SK-N-DZ (cell line): Measurements from ENCODE around the gene PKD2L1. TPM values are rescaled to one million over a fixed set of nuclear protein-coding genes. Genes with fewer than 3 reads are reported as not detected.
A peak's percentile ranks its signal among the peaks of the same experiment; 100 is the strongest.
"Not testable (repeated sequence)": the region's sequence is repeated elsewhere in the genome, so short reads cannot be mapped to it uniquely, and the experiment has no call there.

Source experiments
- DNase-seq: peaks from one replicate; pipeline ENCODE4 v3.0.0-alpha.2; 2015; ENCODE audit warnings: low spot score
- polyA plus RNA-seq, 2 experiments: library from polyadenylated mRNA; depleted of rRNA; stranded (reverse); fragments of >200 nt; gene quantifications; 2 replicates each; pipeline ENCODE4 v1.2.3, GENCODE V29; 2014

The PKD2L1 gene
- polyA plus RNA-seq (2014; cell fraction: cytosol; rRNA removed), result not detected in 2 replicates
- polyA plus RNA-seq (2014; cell fraction: nucleus; rRNA removed), result 0.13 and 0.66 TPM in 2 replicates

GRCh38 chr10:100330079-100330478 is at the start of gene PKD2L1:
Gene PKD2L1, minus strand, starts transcription at chr10:100330228. Its CDS starts 125 bp downstream, at chr10:100330103.
- DNase-seq, result peak; percentile 26

- no peak for DNase-seq
Observed at GRCh38 chr10:100377830-100378229, 47.8 kb upstream of the PKD2L1 start.

- DNase-seq, result not testable (repeated sequence)
Observed at GRCh38 chr10:100376656-100377055, 46.6 kb upstream of the PKD2L1 start.

- DNase-seq, result not testable (repeated sequence)
Observed at GRCh38 chr10:100374677-100375353, 44.8 kb upstream of the PKD2L1 start.

DNA sequence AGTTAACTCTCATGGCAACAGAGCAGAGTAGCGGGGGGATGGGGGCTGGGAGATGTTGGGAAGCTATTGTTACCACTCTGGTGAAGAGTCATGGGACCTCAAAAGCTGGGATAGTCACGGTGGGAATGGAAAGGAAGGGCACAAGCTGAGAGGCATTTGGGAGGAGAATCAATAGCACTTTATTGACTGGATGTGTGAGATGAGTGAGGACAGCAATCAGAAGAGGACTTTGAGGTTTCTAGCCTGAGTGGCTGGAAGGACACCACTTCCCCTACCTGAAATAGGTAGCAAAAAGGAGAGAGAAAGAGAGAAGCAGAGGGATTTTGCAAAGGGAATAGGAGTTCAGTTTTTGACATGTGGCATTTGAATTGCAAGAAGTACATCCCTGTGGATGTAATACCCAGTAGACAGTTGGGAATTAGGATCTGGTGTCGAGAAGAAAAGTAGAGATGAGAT is 44.2 kb upstream of the PKD2L1 start:
- DNase-seq, result no peak

GRCh38 chr10:100373298-100374199 is 43.5 kb upstream of the PKD2L1 start:
- DNase-seq, result peak; percentile 99

- DNase-seq, result no peak
Observed at GRCh38 chr10:100372415-100373297, 42.6 kb upstream of the PKD2L1 start.

DNA sequence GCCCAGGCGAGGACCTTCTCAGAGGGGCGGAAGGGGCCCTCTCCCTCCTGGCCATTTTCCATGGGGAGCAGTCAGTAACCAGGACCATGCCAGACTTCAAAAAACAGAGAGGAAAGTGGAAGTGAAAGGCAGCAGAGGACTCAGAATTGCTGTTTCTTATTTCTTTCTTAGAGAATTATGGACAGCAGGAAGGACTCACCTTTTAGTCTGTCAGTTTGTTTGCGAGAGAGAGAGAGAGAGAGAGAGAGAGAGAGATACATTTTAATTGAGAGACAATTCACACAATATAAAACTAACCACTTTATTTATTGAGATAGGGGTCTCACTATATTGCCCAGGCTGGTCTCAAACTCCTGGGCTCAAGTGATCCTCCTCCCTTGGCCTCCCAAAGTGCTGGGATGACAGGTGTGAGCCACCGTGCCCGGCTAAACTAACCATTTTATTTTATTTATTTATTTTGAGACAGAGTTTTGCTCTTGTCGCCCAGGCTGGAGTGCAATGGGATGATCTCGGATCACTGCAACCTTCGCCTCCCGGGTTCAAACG is 41.5 kb upstream of the PKD2L1 start:
- no peak for DNase-seq

GRCh38 chr10:100370714-100371481 is 40.9 kb upstream of the PKD2L1 start:
- no peak for DNase-seq

DNA sequence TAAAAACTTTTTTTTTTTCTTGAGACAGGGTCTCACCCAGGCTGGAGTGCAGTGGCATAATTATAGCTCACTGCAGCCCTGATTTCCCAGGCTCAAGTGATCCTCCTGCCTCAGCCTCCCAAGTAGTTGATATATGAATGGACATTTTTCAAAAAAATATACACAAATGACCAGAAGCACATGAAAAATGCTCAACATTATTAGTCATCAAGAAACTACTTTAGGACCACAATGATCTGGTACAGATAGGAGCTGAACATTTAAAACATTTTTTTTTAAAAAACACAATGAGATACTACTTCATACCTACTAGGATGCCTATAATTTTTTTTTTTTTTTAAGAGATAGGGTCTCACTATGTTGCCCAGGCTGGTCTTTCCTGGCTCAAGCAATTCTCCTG is 38.7 kb upstream of the PKD2L1 start:
- no peak for DNase-seq

DNA sequence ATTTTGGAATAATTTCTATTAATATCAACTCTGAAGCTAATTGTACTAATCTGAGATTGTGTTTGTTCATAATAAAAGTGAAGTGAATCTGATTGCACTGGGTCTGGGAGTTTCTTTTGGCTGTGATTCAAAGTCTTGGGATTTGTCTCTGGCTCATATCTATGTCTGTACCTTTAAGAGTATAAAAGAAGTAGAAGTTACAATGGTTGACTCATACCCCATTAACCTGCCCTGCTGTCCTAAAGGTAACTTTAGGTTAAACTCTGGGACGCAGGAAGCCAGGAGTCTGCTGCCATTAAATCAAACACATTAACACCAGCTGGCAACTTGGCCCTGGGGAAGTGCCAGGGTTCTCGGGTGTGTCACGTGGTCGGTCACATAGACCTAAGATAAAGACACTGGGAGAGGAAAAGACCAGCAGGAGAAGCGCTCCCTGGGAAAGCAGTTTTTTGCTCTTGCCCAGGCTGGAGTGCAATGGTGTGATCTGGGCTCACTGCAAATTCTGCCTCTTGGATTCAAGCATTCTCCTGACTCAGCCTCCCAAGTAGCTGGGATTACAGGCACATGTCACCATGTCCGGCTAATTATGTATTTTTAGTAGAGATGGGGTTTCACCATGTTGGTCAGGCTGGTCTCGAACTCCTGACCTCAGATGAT is 34.8 kb upstream of the PKD2L1 start:
- no peak for DNase-seq

DNA sequence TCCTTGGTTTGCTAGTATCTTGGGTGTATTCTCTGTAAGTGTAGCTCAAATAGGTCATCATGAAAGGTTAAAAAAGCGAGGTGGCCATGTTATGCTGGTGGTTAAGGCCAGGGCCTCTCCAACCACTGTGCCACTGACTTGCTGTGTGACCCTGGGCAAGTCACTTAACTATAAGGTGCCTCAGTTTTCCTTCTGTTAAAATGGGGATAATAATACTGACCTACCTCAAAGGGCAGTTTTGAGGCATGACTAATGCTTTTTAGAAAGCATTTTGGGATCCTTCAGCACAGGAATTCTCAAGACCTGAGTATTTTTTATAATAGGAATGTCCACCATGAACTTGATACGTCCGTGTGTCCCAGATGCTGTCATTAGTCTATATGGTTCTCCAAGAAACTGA is 34.1 kb upstream of the PKD2L1 start:
- DNase-seq, result no peak

- DNase-seq, result no peak
Observed at GRCh38 chr10:100362570-100363496, 32.8 kb upstream of the PKD2L1 start.

DNA sequence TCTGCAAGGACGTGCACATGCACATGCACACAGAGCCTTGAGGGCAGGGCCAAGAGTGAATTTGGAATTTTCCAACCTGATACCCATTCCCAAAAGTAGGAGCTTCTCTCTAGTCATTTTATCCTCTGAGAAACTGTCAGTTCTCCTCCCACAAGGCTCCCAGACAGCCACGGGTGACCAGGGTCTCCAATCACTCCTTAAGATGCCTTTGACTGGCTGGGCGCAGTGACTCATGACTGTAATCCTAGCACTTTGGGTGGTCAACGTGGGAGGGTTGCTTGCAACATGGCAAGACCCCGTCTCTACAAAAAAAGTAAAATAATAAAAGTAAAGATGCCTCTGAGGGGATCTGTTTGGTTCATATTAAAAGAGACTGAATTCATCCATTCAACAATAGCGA is 30.2 kb upstream of the PKD2L1 start:
- no peak for DNase-seq

GRCh38 chr10:100359529-100360150 is 29.6 kb upstream of the PKD2L1 start:
- DNase-seq, result no peak

DNA sequence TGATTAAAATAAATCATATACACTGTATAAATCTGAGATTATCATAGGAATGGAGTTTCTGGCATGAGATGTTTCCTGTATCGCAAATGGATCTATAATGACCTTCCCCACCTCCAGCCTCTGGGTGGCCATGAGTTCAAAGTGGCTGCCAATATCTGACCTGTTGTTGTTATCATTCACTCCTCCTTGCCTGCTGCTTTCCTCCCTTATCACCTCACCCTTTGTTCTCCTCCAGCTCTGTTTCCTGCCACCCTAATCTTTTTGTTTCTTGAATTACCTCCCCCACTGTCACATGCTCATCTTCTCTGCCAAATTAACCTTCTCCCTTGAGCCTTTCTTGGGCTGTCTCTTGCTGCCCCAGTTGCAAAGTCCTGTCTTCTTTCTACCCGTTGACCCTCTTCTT is 29.0 kb upstream of the PKD2L1 start:
- no peak for DNase-seq

DNA sequence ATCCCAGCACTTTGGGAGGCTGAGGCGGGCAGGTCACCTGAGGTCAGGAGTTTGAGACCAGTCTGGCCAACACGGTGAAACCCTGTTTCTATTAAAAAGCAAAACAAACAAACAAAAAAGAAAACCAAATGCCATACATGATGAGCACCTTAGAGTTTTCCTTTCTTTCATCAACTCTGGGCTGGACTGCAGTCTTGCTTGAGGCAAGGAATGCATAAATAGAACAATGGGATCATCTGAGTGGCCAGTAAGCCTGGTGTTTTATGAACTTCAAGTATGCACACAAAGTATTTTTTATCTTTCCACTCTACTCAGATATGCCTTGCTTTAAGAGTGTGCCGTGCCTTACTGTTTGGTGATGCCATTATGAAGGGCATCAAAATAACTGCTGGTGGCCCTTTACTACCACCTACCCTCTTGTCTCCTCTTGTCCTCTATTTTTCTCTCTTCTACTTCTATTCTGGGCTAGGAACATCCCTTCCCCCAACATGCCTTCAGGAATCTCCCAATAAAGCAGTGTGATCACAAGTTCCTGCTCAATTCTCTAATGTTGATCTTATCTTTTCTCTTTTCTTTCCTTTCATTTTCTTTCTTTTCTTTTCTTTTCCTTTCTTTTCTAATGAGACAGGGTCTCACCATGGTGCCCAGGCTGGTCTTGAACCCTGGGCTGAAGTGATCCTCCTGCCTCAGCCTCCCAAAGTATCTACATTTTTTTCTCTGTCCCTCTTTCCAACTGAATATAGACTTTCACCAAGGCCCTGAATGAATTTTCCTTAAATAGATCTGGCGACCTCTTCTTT is 27.2 kb upstream of the PKD2L1 start:
- DNase-seq, result no peak
